H1 (cell line): ENCODE data around the gene GH2. TPM values are rescaled to one million over a fixed set of nuclear protein-coding genes. Genes with fewer than 3 reads are reported as not detected.

Experiments used
- CTCF ChIA-PET: fragments of 300-600 bp; sonication (Branson Sonifier 250); formaldehyde crosslinking; loops from one replicate; lab custom pipeline; 2021; ENCODE audit not compliant: partially characterized antibody; lab: Charles Lee
- POLR2A ChIA-PET: fragments of 300-600 bp; sonication (Branson Sonifier 250); formaldehyde crosslinking; loops from one replicate; lab custom pipeline; 2021; ENCODE audit warnings: inconsistent platforms; ENCODE audit not compliant: partially characterized antibody; lab: Charles Lee
- DNase-seq, 2 experiments: peaks; one replicate each; pipeline versions ENCODE4 v3.0.0 to v3.0.0-alpha.2; 2010 to 2022; ENCODE audit warnings: low spot score in 2 of 2, low read depth in 1 of 2, mixed read lengths in 1 of 2
- FAIRE-seq: peaks from 2 replicates; lab custom pipeline; 2011; peaks lifted over from hg19 to GRCh38; lab: Jason Lieb, UNC
- H2AFZ ChIP-seq: 2 replicates; pipeline ENCODE4 v1.8.1; 2012; ENCODE audit warnings: low read length, inconsistent platforms
- H2AK5ac ChIP-seq: 2 replicates; pipeline ENCODE4 v1.6.1; 2013; ENCODE audit warnings: low read depth, low read length
- H2BK120ac ChIP-seq: replicated peaks from 2 replicates; pipeline ENCODE3; 2013; ENCODE audit warnings: low read depth, low read length, inconsistent platforms
- H2BK12ac ChIP-seq: 2 replicates; pipeline ENCODE4 v1.6.1; 2013; ENCODE audit warnings: low read depth, low read length
- H2BK15ac ChIP-seq: 2 replicates; pipeline ENCODE4 v1.6.1; 2013; ENCODE audit warnings: low read length
- H2BK20ac ChIP-seq: 2 replicates; pipeline ENCODE4 v1.6.1; 2013; ENCODE audit warnings: low read length
- H2BK5ac ChIP-seq: 2 replicates; pipeline ENCODE4 v1.6.1; 2013; ENCODE audit warnings: low read depth, low read length
- H3K14ac ChIP-seq: 2 replicates; pipeline ENCODE4 v1.6.1; 2013; ENCODE audit warnings: inconsistent platforms; ENCODE audit not compliant: insufficient read length
- H3K18ac ChIP-seq: 2 replicates; pipeline ENCODE4 v1.6.1; 2013; ENCODE audit warnings: low read length; ENCODE audit errors: extremely low read depth
- H3K23ac ChIP-seq: 2 replicates; pipeline ENCODE4 v1.6.1; 2013; ENCODE audit warnings: inconsistent platforms; ENCODE audit not compliant: insufficient read length
- H3K23me2 ChIP-seq: 2 replicates; pipeline ENCODE4 v1.6.1; 2013; ENCODE audit warnings: low read depth, low read length
- H3K27ac ChIP-seq: 2 replicates; pipeline ENCODE4 v1.6.1; 2011; ENCODE audit warnings: low read depth, low read length, inconsistent platforms
- H3K27me3 ChIP-seq, 4 experiments: replicated peaks in 1 of 4; 1 replicate in 1 of 4; 2 replicates in 3 of 4; pipeline versions ENCODE4 v1.6.1 to v1.8.1; 2011 to 2013; ENCODE audit warnings: low read length in 3 of 4, mild to moderate bottlenecking in 3 of 4, inconsistent platforms in 2 of 4, mixed read lengths in 2 of 4, moderate library complexity in 1 of 4; ENCODE audit not compliant: control insufficient read depth in 3 of 4, insufficient read depth in 3 of 4; ENCODE audit errors: extremely low read depth in 1 of 4
- H3K36me3 ChIP-seq, 4 experiments: 2 replicates each; pipeline versions ENCODE4 v1.6.1 to v1.8.1; 2011 to 2013; ENCODE audit warnings: mild to moderate bottlenecking in 4 of 4, low read length in 3 of 4, moderate library complexity in 2 of 4, control low read depth in 1 of 4, inconsistent platforms in 1 of 4; ENCODE audit not compliant: insufficient read depth in 4 of 4, control insufficient read depth in 2 of 4
- H3K4ac ChIP-seq: replicated peaks from 2 replicates; pipeline ENCODE3; 2013; ENCODE audit warnings: low read length, low read depth, mixed read lengths, inconsistent platforms; ENCODE audit not compliant: insufficient read length
- H3K4me1 ChIP-seq, 4 experiments: replicated peaks in 1 of 4; 1 replicate in 1 of 4; 2 replicates in 3 of 4; pipeline versions ENCODE4 v1.6.1 to v1.8.1; 2011 to 2013; ENCODE audit warnings: low read length in 3 of 4, inconsistent platforms in 2 of 4, mixed read lengths in 1 of 4; ENCODE audit not compliant: insufficient read depth in 4 of 4, control insufficient read depth in 3 of 4
- H3K4me2 ChIP-seq, 2 experiments: 2 replicates each; pipeline versions ENCODE4 v1.6.1 to v1.8.1; 2011 to 2013; ENCODE audit warnings: low read depth in 2 of 2, low read length in 2 of 2, control low read depth in 1 of 2, inconsistent platforms in 1 of 2, mild to moderate bottlenecking in 1 of 2; ENCODE audit not compliant: insufficient read depth in 1 of 2
- H3K4me3 ChIP-seq, 4 experiments: fragments of 200-600, 300-600 bp in 1 of 4; sonication (generic), shearing (Covaris generic), sonication (Bioruptor Twin) in 1 of 4; 2 replicates each; pipeline versions ENCODE4 v1.5.1 to v1.8.1; 2011 to 2016; ENCODE audit warnings: low read length in 4 of 4, low read depth in 3 of 4, control low read depth in 2 of 4, inconsistent platforms in 2 of 4, mild to moderate bottlenecking in 2 of 4, mixed read lengths in 1 of 4, moderate library complexity in 1 of 4; ENCODE audit not compliant: insufficient read depth in 2 of 4; ENCODE audit errors: extremely low read depth in 1 of 4
- H3K56ac ChIP-seq: replicated peaks from 2 replicates; pipeline ENCODE3; 2013; ENCODE audit warnings: low read depth, mild to moderate bottlenecking, mixed read lengths, low read length, inconsistent platforms; ENCODE audit not compliant: insufficient read length
- H3K79me1 ChIP-seq: 2 replicates; pipeline ENCODE4 v1.6.1; 2013; ENCODE audit warnings: low read depth, low read length, control low read depth
- H3K79me2 ChIP-seq, 2 experiments: 2 replicates each; pipeline versions ENCODE4 v1.6.1 to v1.8.1; 2012 to 2013; ENCODE audit warnings: low read length in 2 of 2, mild to moderate bottlenecking in 2 of 2, inconsistent platforms in 1 of 2; ENCODE audit not compliant: insufficient read depth in 2 of 2, control insufficient read depth in 1 of 2
- H3K9ac ChIP-seq, 4 experiments: replicated peaks in 1 of 4; 1 replicate in 1 of 4; 2 replicates in 3 of 4; pipeline versions ENCODE4 v1.6.1 to v1.8.1; 2011 to 2013; ENCODE audit warnings: low read depth in 3 of 4, low read length in 3 of 4, control low read depth in 2 of 4, mild to moderate bottlenecking in 2 of 4, moderate library complexity in 2 of 4, inconsistent platforms in 1 of 4; ENCODE audit errors: extremely low read depth in 1 of 4
- H3K9me3 ChIP-seq, 2 experiments: 2 replicates each; pipeline versions ENCODE4 v1.6.1 to v1.8.1; 2012 to 2013; ENCODE audit warnings: mild to moderate bottlenecking in 2 of 2, moderate library complexity in 2 of 2, control low read depth in 1 of 2, inconsistent platforms in 1 of 2, low read depth in 1 of 2, low read length in 1 of 2, mixed read lengths in 1 of 2; ENCODE audit not compliant: insufficient read depth in 2 of 2
- H4K20me1 ChIP-seq, 2 experiments: replicated peaks in 1 of 2; 2 replicates each; pipeline versions ENCODE3 to v1.8.1; 2011 to 2013; ENCODE audit warnings: inconsistent platforms in 2 of 2, low read length in 2 of 2, mild to moderate bottlenecking in 1 of 2; ENCODE audit not compliant: insufficient read depth in 2 of 2, control insufficient read depth in 1 of 2
- H4K5ac ChIP-seq: 2 replicates; pipeline ENCODE4 v1.6.1; 2013; ENCODE audit warnings: low read length, low read depth, mixed read lengths, inconsistent platforms; ENCODE audit not compliant: insufficient read length
- H4K8ac ChIP-seq: 2 replicates; pipeline ENCODE4 v1.8.0; 2013; ENCODE audit warnings: mild to moderate bottlenecking, moderate library complexity, low read length, inconsistent platforms; ENCODE audit not compliant: insufficient read depth; ENCODE audit errors: extremely low read depth
- H4K91ac ChIP-seq: replicated peaks from 2 replicates; pipeline ENCODE3; 2013; ENCODE audit warnings: low read length, mixed read lengths, inconsistent platforms; ENCODE audit not compliant: insufficient read length
- CBX5 ChIP-seq: fragments of 300-800, 300-1000 bp; sonication (generic); IDR thresholded peaks from 2 replicates; pipeline ENCODE4 v1.7.1; 2016; ENCODE audit warnings: antibody characterized with exemption, low read length, low read depth
- CHD2 ChIP-seq: IDR thresholded peaks from 2 replicates; pipeline ENCODE4 v1.6.1; 2012; ENCODE audit warnings: low read length, improper control_type of control experiment
- EGR1 ChIP-seq: IDR thresholded peaks from 2 replicates; pipeline ENCODE4 v1.6.1; 2011; ENCODE audit warnings: low read depth, low read length, borderline replicate concordance
- FOSL1 ChIP-seq: IDR thresholded peaks from 2 replicates; pipeline ENCODE4 v1.6.1; 2011; ENCODE audit warnings: mild to moderate bottlenecking, low read depth, low read length, moderate library complexity; ENCODE audit not compliant: insufficient read depth
- POLR2A ChIP-seq, 2 experiments: IDR thresholded peaks; 1 replicate in 1 of 2; 2 replicates in 1 of 2; pipeline ENCODE4 v1.6.1; 2011; ENCODE audit warnings: low read depth in 2 of 2, low read length in 2 of 2, mild to moderate bottlenecking in 2 of 2; ENCODE audit errors: control extremely low read depth in 1 of 2
- RAD21 ChIP-seq, 2 experiments: IDR thresholded peaks in 1 of 2; conservative IDR thresholded peaks in 1 of 2; 2 replicates each; pipeline ENCODE4 v1.6.1; 2011; ENCODE audit warnings: low read depth in 2 of 2, low read length in 2 of 2, improper control_type of control experiment in 1 of 2, inconsistent platforms in 1 of 2, mild to moderate bottlenecking in 1 of 2, moderate library complexity in 1 of 2
- SIN3A ChIP-seq, 2 experiments: IDR thresholded peaks in 1 of 2; conservative IDR thresholded peaks in 1 of 2; 2 replicates each; pipeline ENCODE4 v1.6.1; 2011 to 2012; ENCODE audit warnings: low read length in 2 of 2, improper control_type of control experiment in 1 of 2, low read depth in 1 of 2, mild to moderate bottlenecking in 1 of 2
- USF2 ChIP-seq: IDR thresholded peaks from 2 replicates; pipeline ENCODE4 v1.6.1; 2011; ENCODE audit warnings: low read length, improper control_type of control experiment
- WGBS, 2 experiments: shearing (Covaris generic) in 1 of 2; methylation state at CpG; one replicate each; pipeline versions ENCODE4 v1.1.6 to v1.1.7; 2013 to 2015; ENCODE audit warnings: low lambda C conversion rate in 2 of 2, mixed read lengths in 2 of 2, inconsistent platforms in 1 of 2, low coverage in 1 of 2, missing lambda C conversion rate in 1 of 2; ENCODE audit not compliant: insufficient replicate concordance in 2 of 2, insufficient coverage in 1 of 2, insufficient read length in 1 of 2; ENCODE audit errors: extremely low coverage in 1 of 2, missing lambda C conversion rate in 1 of 2; 5-methylcytosine and 5-hydroxymethylcytosine counted together
- polyA plus RNA-seq, 7 experiments: library from polyadenylated mRNA; depleted of rRNA in 3 of 7; stranded (reverse) in 5 of 7; unstranded in 2 of 7; fragments of >200 nt in 5 of 7; fragments of 200-250 nt in 2 of 7; gene quantifications; 1 replicate in 5 of 7; 2 replicates in 1 of 7; 4 replicates in 1 of 7; pipeline versions ENCODE4 v1.2.1 to v1.2.3, GENCODE V29; 2011 to 2013; ENCODE audit warnings: missing spikeins in 2 of 7, mixed read lengths in 2 of 7
- total RNA-seq: library from RNA; stranded (reverse); fragmentation: NEBNext Ultra II Directional; extraction: Animal tissue kit (Norgen Biotek cat#: 25700); gene quantifications from 2 replicates; pipeline ENCODE4 v1.2.1, GENCODE V29; 2021

GH2 gene
- total and polyA plus RNA-seq, 2 of the 8 experiments (the other 6 are each of a cell fraction or from before 2014, with no cell fraction given): 0.60 to 1.5 TPM

GRCh38 chr17:63848834-63849689 is 32.7 kb downstream of the GH2 start:
- peak overlapping the region; percentile 76; the same call in 1 of the 2 replicates for H3K27ac ChIP-seq
- H3K27me3 ChIP-seq: peaks cover 0 to 29% (median 25%) of the 10 kb centered on the region in 4 experiments; a peak in 6 of 7 replicates
- no peak overlapping the region for H3K4ac ChIP-seq
- DNase-seq (peak; percentile 81 to 100), FAIRE-seq (no peak)
- peak overlapping the region; percentile 97 for H3K18ac ChIP-seq
- H3K36me3 ChIP-seq: no peaks in the 10 kb centered on the region
- no peak overlapping the region for H2BK120ac ChIP-seq
- peak overlapping the region; percentile 97; the same call in 1 of the 2 replicates for H2BK15ac ChIP-seq
- H3K23me2 ChIP-seq: peaks cover 2% of the 10 kb centered on the region
- peak overlapping the region; percentile 31 for H4K5ac ChIP-seq
- peak overlapping the region; percentile 98 for H4K8ac ChIP-seq
- no peaks in the 10 kb centered on the region for H3K79me2 ChIP-seq
- peak overlapping the region; percentile 100 for H2BK20ac ChIP-seq
- peaks cover 4 to 9% of the 10 kb centered on the region in 2 experiments; a peak in 3 of 4 replicates for H3K9me3 ChIP-seq
- CTCF ChIA-PET: interaction anchor here (0.7 to 6.9 kb wide), 12 partner anchors 9 to 427 kb away, joined by 3 to 77 read pairs (median 5); partner anchors contain the start of genes CD79B, GH1 and GH2
- peak overlapping the region in 3 of 4 experiments; percentile 55 to 90 (median 81); a peak in 6 of 7 replicates for H3K9ac ChIP-seq
- no peak overlapping the region for H3K56ac ChIP-seq
- WGBS, 2 experiments: 40% methylated on average over 76 of the region's 82 CpGs; no CpG with 5 or more reads in 1 of the 2 experiments
- peak overlapping the region in 3 of 4 experiments; percentile 16 to 39 (median 25); a peak in 5 of 8 replicates for H3K4me3 ChIP-seq
- no peaks in the 10 kb centered on the region for H3K79me1 ChIP-seq
- no peaks in the 10 kb centered on the region for H3K4me1 ChIP-seq
- H4K20me1 ChIP-seq: no peaks in the 10 kb centered on the region
- H3K14ac ChIP-seq: no peak overlapping the region
- H3K4me2 ChIP-seq: peak overlapping the region; percentile 42 to 75
- peak overlapping the region; percentile 100 for H2BK12ac ChIP-seq
- peak overlapping the region; percentile 97; the same call in 1 of the 2 replicates for H2BK5ac ChIP-seq
- H2AFZ ChIP-seq: peak overlapping the region; percentile 94; the same call in 1 of the 2 replicates
- H2AK5ac ChIP-seq: peak overlapping the region; percentile 69; the same call in 1 of the 2 replicates
- no peak overlapping the region for H3K23ac ChIP-seq
- H4K91ac ChIP-seq: peak overlapping the region; percentile 77
- POLR2A ChIA-PET: interaction anchor here (1.0 to 1.8 kb wide), 7 partner anchors 11 to 76 kb away, joined by 3 to 10 read pairs (median 3); partner anchors contain the start of gene CCDC47
- peak in 1 of 2 experiments; percentile 52; a peak in 1 of 4 replicates for TF ChIP-seq SIN3A (conservative IDR thresholded peaks at IDR 0.05 in 1 of 2, IDR thresholded peaks at IDR 0.05 in 1 of 2; ENCODE audit: low read depth in 1 of 2, low read length in 2 of 2)
- TF ChIP-seq EGR1: peak; percentile 58; the same call in 1 of the 2 replicates
- peak; percentile 68 for TF ChIP-seq CHD2
- 0 out of 2 replicates have a peak, but pooled peaks have one; percentile 3 for TF ChIP-seq FOSL1
- TF ChIP-seq RAD21 (IDR thresholded peaks at IDR 0.05 in 1 of 2, conservative IDR thresholded peaks at IDR 0.05 in 1 of 2; ENCODE audit: low read depth in 2 of 2, low read length in 2 of 2): 0 out of 4 replicates have a peak, but pooled peaks of 1 of the 2 experiments have one; percentile 6
- TF ChIP-seq USF2: peak; percentile 80
- no peak for TF ChIP-seq POLR2A (IDR thresholded peaks at IDR 0.05; ENCODE audit: control extremely low read depth in 1 of 2, low read depth in 2 of 2, low read length in 2 of 2)
- no peak for TF ChIP-seq CBX5
